Measurements from ENCODE around the gene ANKRD11. TPM values are rescaled to one million over a fixed set of nuclear protein-coding genes. Genes with fewer than 3 reads are reported as not detected.

The ANKRD11 gene
- total and polyA plus RNA-seq, 7 donors, result 30.6 to 161 (median 42.8) TPM

DNA sequence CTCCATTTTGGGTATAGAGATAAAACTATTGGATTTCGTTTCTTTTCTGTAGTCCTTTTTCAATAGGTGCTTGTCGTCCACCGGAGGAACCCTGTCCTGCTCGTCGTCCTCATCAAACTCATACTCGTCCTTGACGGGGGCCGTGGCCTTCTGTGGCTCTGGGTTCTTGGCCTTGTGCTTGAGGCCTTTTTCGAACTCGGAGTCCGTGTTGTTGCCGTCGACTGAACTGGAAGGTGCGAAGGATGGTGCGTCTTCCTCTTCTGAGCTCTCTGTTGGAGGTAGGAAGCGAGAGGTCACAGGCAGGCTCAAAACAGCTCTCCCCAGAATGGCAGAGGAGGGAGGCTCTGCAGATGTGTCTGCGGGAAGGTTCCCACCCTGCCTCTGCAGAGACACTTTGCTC is 205.0 kb downstream of the ANKRD11 start:
- H3K9me3 ChIP-seq, result no peaks in the 10 kb centered on the region
- 92 to 95% methylated on average over 17 of the region's 17 CpGs for WGBS, 2 donors
- intact Hi-C loops (cut with DNase I), result no loop called here
- H3K27ac ChIP-seq, result no peak overlapping the region
- no peak overlapping the region for H3K4me3 ChIP-seq
- peaks cover 0 to 4% (median 0%) of the 10 kb centered on the region in 4 donors for H3K4me1 ChIP-seq
- no peaks in the 10 kb centered on the region for H3K27me3 ChIP-seq
- DNase-seq, result no peak
- peaks cover 40 to 89% (median 54%) of the 10 kb centered on the region in 4 donors for H3K36me3 ChIP-seq
- TF ChIP-seq, protein P1, sequence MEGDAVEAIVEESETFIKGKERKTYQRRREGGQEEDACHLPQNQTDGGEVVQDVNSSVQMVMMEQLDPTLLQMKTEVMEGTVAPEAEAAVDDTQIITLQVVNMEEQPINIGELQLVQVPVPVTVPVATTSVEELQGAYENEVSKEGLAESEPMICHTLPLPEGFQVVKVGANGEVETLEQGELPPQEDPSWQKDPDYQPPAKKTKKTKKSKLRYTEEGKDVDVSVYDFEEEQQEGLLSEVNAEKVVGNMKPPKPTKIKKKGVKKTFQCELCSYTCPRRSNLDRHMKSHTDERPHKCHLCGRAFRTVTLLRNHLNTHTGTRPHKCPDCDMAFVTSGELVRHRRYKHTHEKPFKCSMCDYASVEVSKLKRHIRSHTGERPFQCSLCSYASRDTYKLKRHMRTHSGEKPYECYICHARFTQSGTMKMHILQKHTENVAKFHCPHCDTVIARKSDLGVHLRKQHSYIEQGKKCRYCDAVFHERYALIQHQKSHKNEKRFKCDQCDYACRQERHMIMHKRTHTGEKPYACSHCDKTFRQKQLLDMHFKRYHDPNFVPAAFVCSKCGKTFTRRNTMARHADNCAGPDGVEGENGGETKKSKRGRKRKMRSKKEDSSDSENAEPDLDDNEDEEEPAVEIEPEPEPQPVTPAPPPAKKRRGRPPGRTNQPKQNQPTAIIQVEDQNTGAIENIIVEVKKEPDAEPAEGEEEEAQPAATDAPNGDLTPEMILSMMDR (IDR thresholded peaks at IDR 0.05), result no peak
- TF ChIP-seq EP300 (IDR thresholded peaks at IDR 0.05) (no peak), POLR2A (IDR thresholded peaks at IDR 0.05) (no peak), POLR2AphosphoS5 (IDR thresholded peaks at IDR 0.05) (no peak)

DNA sequence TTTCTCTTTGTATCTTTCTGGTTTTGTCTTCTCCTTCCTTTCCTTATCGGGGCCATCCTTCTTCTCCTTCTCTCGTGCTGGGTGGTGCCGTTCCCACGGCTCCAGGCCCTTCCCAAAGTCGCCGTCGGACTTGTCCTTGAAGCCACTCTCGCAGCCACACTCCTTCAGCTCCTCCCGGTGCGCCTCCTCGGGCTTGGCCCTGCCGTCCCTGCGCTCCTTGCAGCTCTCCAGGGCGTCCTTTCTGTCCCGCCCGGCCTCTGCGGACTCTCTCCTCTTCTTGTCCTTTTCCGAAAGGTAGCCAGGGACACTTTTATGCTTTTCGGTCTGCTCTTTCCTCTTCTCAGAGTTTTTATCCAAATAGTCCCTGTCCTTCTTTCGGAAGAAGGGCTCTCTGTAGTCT is 206.9 kb downstream of the ANKRD11 start:
- no peak for TF ChIP-seq EP300 (IDR thresholded peaks at IDR 0.05)
- TF ChIP-seq POLR2AphosphoS5 (IDR thresholded peaks at IDR 0.05), result no peak
- no peak for TF ChIP-seq POLR2A (IDR thresholded peaks at IDR 0.05)
- TF ChIP-seq, protein P1 (IDR thresholded peaks at IDR 0.05), result no peak
- H3K4me3 ChIP-seq, result no peak overlapping the region
- H3K27me3 ChIP-seq, result no peaks in the 10 kb centered on the region
- WGBS, 2 donors, result 87 to 92% methylated on average over 20 of the region's 20 CpGs
- H3K36me3 ChIP-seq, result peaks cover 37 to 89% (median 52%) of the 10 kb centered on the region in 4 donors
- H3K27ac ChIP-seq, result no peak overlapping the region
- intact Hi-C loops (cut with DNase I), result no loop called here
- no peaks in the 10 kb centered on the region for H3K9me3 ChIP-seq
- no peaks in the 10 kb centered on the region for H3K4me1 ChIP-seq
- DNase-seq, result no peak

DNA sequence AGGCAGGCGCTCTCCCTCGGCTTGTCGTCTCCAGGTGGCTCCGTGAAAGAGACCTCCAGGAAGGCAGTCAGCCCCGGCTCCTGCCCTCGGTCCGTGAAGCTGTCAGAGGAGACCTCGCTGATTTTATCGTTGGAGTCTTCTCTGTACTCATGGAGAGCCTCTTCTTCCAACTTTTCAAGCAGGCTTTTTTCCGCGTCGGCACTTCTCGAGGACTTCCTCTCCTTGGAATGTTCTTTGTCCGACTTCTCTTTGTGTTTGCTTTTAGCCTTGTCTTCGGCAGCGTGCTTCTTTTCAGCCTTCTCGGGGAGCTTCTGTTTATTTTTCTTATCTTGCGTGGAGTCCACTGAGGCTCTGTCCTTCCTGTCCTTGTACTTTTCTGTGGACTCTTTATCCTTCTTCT is 207.8 kb downstream of the ANKRD11 start:
- H3K9me3 ChIP-seq, result no peaks in the 10 kb centered on the region
- H3K27me3 ChIP-seq, result no peaks in the 10 kb centered on the region
- H3K4me3 ChIP-seq, result no peak overlapping the region
- no peaks in the 10 kb centered on the region for H3K4me1 ChIP-seq
- peaks cover 30 to 89% (median 50%) of the 10 kb centered on the region in 4 donors for H3K36me3 ChIP-seq
- no peak for DNase-seq
- H3K27ac ChIP-seq, result no peak overlapping the region
- TF ChIP-seq, protein P1 (IDR thresholded peaks at IDR 0.05), result no peak
- no peak for TF ChIP-seq POLR2A (IDR thresholded peaks at IDR 0.05)
- no peak for TF ChIP-seq EP300 (IDR thresholded peaks at IDR 0.05)
- no peak for TF ChIP-seq POLR2AphosphoS5 (IDR thresholded peaks at IDR 0.05)
- 93 to 97% methylated on average over 18 of the region's 18 CpGs for WGBS, 2 donors
- intact Hi-C loops (cut with DNase I), result no loop called here

DNA sequence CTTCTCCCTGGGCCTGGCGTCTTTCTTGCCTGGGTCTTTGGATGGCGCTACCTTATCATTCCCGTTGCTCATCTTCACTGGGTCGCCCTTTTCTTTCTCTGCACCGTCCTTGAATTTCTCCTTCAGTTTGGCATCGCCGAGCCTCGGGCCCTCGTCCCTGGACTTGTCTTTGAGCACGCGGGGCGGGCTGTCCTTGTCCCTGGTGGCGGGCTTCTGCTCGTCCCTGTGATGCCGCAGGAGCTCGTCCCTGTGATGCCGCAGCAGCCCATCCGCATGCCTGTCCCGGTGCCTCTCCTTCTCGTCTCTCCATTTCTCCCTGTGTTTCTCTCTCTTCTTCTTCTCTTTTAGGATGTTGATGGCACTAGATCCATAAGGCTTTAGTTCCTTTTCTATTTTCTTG is 208.5 kb downstream of the ANKRD11 start:
- TF ChIP-seq POLR2AphosphoS5 (IDR thresholded peaks at IDR 0.05), result no peak
- TF ChIP-seq, protein P1 (IDR thresholded peaks at IDR 0.05), result no peak
- Histone ChIP-seq H3K9me3 (no peaks in the 10 kb centered on the region), H3K4me1 (no peaks in the 10 kb centered on the region), H3K27ac (no peak overlapping the region), H3K36me3 (peaks cover 30 to 89% (median 48%) of the 10 kb centered on the region in 4 donors), H3K27me3 (no peaks in the 10 kb centered on the region), H3K4me3 (no peak overlapping the region)
- intact Hi-C loops (cut with DNase I), result no loop called here
- 96 to 98% methylated on average over 20 of the region's 20 CpGs for WGBS, 2 donors
- no peak for DNase-seq

DNA sequence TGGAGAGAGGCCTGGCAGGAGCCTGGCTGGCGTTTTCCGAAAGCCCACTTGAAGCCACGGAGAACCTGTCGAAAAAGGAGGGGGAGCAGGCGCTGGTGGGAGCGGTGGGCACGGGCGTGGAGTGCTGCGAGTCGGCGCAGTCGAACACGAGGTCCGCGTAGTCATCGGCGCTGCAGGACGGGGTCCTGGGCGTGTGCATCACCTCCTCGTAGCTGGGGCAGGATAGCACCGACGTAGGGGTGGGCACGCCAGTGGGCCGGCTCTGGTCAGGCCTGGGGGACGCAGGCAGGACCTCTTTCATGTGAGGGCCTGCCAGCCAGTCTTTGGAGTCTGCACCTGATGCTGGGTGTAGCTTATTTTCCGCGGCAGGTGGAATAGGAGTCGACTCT is 209.2 kb downstream of the ANKRD11 start:
- no peak for DNase-seq
- H3K27me3 ChIP-seq, result no peaks in the 10 kb centered on the region
- no peak overlapping the region for H3K27ac ChIP-seq
- intact Hi-C loops (cut with DNase I), result no loop called here
- H3K4me3 ChIP-seq, result no peak overlapping the region
- WGBS, 2 donors, result 96 to 98% methylated on average over 28 of the region's 28 CpGs
- peaks cover 25 to 87% (median 43%) of the 10 kb centered on the region in 4 donors for H3K36me3 ChIP-seq
- no peaks in the 10 kb centered on the region for H3K4me1 ChIP-seq
- H3K9me3 ChIP-seq, result no peaks in the 10 kb centered on the region
- TF ChIP-seq POLR2AphosphoS5 (IDR thresholded peaks at IDR 0.05), result no peak
- TF ChIP-seq, protein P1 (IDR thresholded peaks at IDR 0.05), result no peak
- TF ChIP-seq EP300 (IDR thresholded peaks at IDR 0.05), result no peak
